GM21447 (cell line): ENCODE measurements around the gene ACAP2.
"Not testable (repeated sequence)": the region's sequence is repeated elsewhere in the genome, so short reads cannot be mapped to it uniquely, and the experiment has no call there.

ENCODE experiments used
- ATAC-seq: cut with Tn5 transposase; IDR thresholded peaks from one replicate; pipeline ENCODE4 v1.9.1; 2021; ENCODE audit not compliant: unreplicated experiment

Gene ACAP2

GRCh38 chr3:195296662-195297061, 146.2 kb downstream of the ACAP2 start:
- no peak for ATAC-seq

- no peak for ATAC-seq
These were observed 151.7 kb downstream of the ACAP2 start for GRCh38 chr3:195291121-195291520.

GRCh38 chr3:195290643-195291042, 152.2 kb downstream of the ACAP2 start:
- not testable (repeated sequence) for ATAC-seq

GRCh38 chr3:195286115-195286872, 156.5 kb downstream of the ACAP2 start:
- ATAC-seq, result no peak

- no peak for ATAC-seq
These were observed 157.4 kb downstream of the ACAP2 start for GRCh38 chr3:195285372-195285771.

GRCh38 chr3:195284842-195285241, 158.0 kb downstream of the ACAP2 start:
- ATAC-seq, result no peak

GRCh38 chr3:195282961-195283360, 159.9 kb downstream of the ACAP2 start:
- ATAC-seq, result no peak

- ATAC-seq, result no peak
These were observed 168.4 kb downstream of the ACAP2 start for GRCh38 chr3:195274259-195274966.

GRCh38 chr3:195271410-195272243, 171.2 kb downstream of the ACAP2 start:
- ATAC-seq, result peak; percentile 65

- ATAC-seq, result peak; percentile 82
These were observed 171.9 kb downstream of the ACAP2 start, which contains the start of gene XXYLT1 for GRCh38 chr3:195270817-195271409. XXYLT1 (minus strand) TSS chr3:195271159; CDS start chr3:195271058, 101 bp downstream.

- peak; percentile 24 for ATAC-seq
These were observed 172.6 kb downstream of the ACAP2 start for GRCh38 chr3:195270079-195270816.

GRCh38 chr3:195269375-195270078, 173.3 kb downstream of the ACAP2 start:
- ATAC-seq, result no peak

- ATAC-seq, result no peak
These were observed 174.1 kb downstream of the ACAP2 start for GRCh38 chr3:195268576-195269309.

GRCh38 chr3:195267096-195267495, 175.7 kb downstream of the ACAP2 start:
- ATAC-seq, result no peak

GRCh38 chr3:195266428-195266827, 176.4 kb downstream of the ACAP2 start:
- ATAC-seq, result no peak

GRCh38 chr3:195265363-195265976, 177.3 kb downstream of the ACAP2 start:
- ATAC-seq, result no peak

- no peak for ATAC-seq
These were observed 178.8 kb downstream of the ACAP2 start for GRCh38 chr3:195263925-195264600.
